HUES48 (cell line): ENCODE measurements around the gene MICAL2.

Source experiments
- H3K27ac ChIP-seq: one replicate; pipeline ENCODE4 v1.7.0; 2013; ENCODE audit warnings: low read depth, low read length, inconsistent platforms
- H3K27me3 ChIP-seq: 2 replicates; pipeline ENCODE4 v1.6.1; 2013; ENCODE audit warnings: mild to moderate bottlenecking, low read length; ENCODE audit not compliant: control insufficient read depth, insufficient read depth
- H3K36me3 ChIP-seq: 2 replicates; pipeline ENCODE4 v1.6.1; 2013; ENCODE audit warnings: low read length; ENCODE audit not compliant: control insufficient read depth, insufficient read depth
- H3K4me1 ChIP-seq: 2 replicates; pipeline ENCODE4 v1.6.1; 2013; ENCODE audit warnings: mild to moderate bottlenecking, low read length; ENCODE audit not compliant: control insufficient read depth, insufficient read depth
- H3K4me3 ChIP-seq: 2 replicates; pipeline ENCODE4 v1.5.1; 2013; ENCODE audit warnings: mild to moderate bottlenecking, low read depth, low read length
- H3K9ac ChIP-seq: 2 replicates; pipeline ENCODE4 v1.6.1; 2013; ENCODE audit warnings: mild to moderate bottlenecking, low read depth, low read length, moderate library complexity
- H3K9me3 ChIP-seq: 2 replicates; pipeline ENCODE4 v1.6.1; 2013; ENCODE audit warnings: low read length; ENCODE audit not compliant: control insufficient read depth, insufficient read depth

MICAL2 gene

DNA sequence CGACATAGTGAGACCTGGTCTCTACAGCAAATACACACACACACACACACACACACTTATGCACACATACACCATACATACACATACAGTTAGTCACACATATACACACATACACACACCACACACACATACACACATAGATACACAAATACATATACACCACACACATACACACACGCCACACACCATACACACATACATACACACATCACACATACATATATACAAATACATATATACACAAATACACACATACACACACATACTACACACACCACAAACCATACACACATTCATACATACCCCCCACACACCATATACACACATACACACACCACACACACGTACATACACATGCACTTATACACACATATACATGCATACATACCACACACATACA lies 57.7 kb downstream of the MICAL2 start:
- Histone ChIP-seq H3K9me3 (no peaks in the 10 kb centered on the region), H3K4me3 (no peak overlapping the region), H3K4me1 (peaks cover 2% of the 10 kb centered on the region; the same call in 1 of the 2 replicates), H3K36me3 (no peaks in the 10 kb centered on the region), H3K27ac (no peak overlapping the region), H3K27me3 (no peaks in the 10 kb centered on the region), H3K9ac (no peak overlapping the region)

DNA sequence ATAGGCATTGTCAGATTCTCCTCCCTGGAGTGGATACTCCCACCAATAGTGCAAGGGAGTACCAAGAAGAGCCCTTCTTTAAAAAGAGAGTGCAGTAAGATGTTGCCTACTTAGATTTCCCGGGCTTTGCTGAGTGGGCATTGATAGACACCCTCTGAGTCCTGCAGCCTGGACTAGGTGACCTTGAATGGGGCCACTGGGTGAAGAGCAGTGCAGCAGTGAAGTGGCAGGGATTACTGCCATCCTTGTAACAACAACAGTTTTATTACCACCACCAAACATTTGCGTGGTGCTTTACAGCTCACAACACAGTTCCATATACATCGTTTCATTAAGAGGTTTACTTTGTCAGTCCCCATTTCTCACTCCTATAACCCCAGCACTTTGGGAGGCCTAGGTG lies 59.4 kb downstream of the MICAL2 start:
- no peaks in the 10 kb centered on the region for H3K9me3 ChIP-seq
- H3K36me3 ChIP-seq, result no peaks in the 10 kb centered on the region
- no peak overlapping the region for H3K27ac ChIP-seq
- no peaks in the 10 kb centered on the region for H3K27me3 ChIP-seq
- no peak overlapping the region for H3K4me3 ChIP-seq
- H3K4me1 ChIP-seq, result no peaks in the 10 kb centered on the region
- no peak overlapping the region for H3K9ac ChIP-seq

GRCh38 chr11:12170501-12170900 lies 60.1 kb downstream of the MICAL2 start:
- no peaks in the 10 kb centered on the region; the same call in 1 of the 2 replicates for H3K4me1 ChIP-seq
- no peaks in the 10 kb centered on the region for H3K27me3 ChIP-seq
- H3K27ac ChIP-seq, result no peak overlapping the region
- H3K9ac ChIP-seq, result no peak overlapping the region
- H3K36me3 ChIP-seq, result no peaks in the 10 kb centered on the region
- H3K9me3 ChIP-seq, result no peaks in the 10 kb centered on the region
- H3K4me3 ChIP-seq, result no peak overlapping the region

DNA sequence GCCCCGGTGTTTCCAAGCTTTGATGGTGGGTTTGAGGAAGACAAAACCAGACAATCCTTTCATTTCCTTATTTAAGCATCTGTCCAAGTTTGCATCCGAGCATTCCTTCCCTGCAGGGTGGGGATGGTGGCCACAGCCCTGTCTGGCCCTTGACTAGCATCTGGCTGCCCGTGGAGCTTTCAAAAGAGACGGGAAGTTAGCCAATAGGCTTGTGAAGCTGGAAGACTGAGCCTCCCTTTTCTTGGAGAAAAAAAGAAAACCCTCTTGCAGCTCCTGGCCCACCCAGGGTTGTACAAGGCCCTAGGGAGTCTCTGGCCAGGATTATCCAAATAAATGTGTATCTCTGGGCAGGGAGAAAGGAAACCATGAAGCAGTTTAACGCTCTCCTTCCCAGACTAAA lies 60.6 kb downstream of the MICAL2 start:
- Histone ChIP-seq H3K36me3 (no peaks in the 10 kb centered on the region), H3K4me1 (no peaks in the 10 kb centered on the region; the same call in 1 of the 2 replicates), H3K4me3 (no peak overlapping the region), H3K27ac (no peak overlapping the region), H3K27me3 (no peaks in the 10 kb centered on the region), H3K9me3 (no peaks in the 10 kb centered on the region), H3K9ac (no peak overlapping the region)

- H3K4me3 ChIP-seq, result no peak overlapping the region
- no peaks in the 10 kb centered on the region for H3K36me3 ChIP-seq
- no peak overlapping the region for H3K27ac ChIP-seq
- H3K27me3 ChIP-seq, result no peaks in the 10 kb centered on the region
- H3K9ac ChIP-seq, result no peak overlapping the region
- H3K9me3 ChIP-seq, result no peaks in the 10 kb centered on the region
- H3K4me1 ChIP-seq, result no peaks in the 10 kb centered on the region; the same call in 1 of the 2 replicates
These were observed 61.5 kb downstream of the MICAL2 start for GRCh38 chr11:12171921-12172320.

DNA sequence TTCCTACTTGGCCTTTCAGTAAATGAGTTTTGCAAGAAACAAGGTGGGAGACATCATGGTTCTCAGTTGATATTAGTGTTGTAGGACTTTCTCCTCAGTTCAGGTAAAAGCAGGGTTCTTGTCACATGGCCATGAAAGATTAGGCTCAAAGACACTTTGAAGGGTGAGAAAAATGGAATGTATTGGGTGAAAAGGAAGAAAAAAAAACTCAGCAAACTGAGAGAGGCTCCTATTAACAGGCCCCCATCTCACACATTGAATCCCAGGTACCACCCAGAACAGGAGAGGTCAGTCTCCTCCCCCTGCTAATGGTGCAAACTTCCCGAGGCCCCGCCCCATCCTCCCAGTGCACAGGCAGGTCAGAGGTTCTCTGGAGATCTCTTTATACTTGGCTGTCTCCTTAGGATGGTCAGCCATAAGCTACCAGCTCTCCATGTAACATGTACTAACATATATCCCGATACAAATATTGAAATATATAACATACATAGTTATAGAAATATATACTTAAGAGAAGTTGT lies 62.2 kb downstream of the MICAL2 start:
- Histone ChIP-seq H3K27ac (no peak overlapping the region), H3K27me3 (no peaks in the 10 kb centered on the region), H3K9me3 (no peaks in the 10 kb centered on the region), H3K4me3 (no peak overlapping the region), H3K36me3 (no peaks in the 10 kb centered on the region), H3K4me1 (no peaks in the 10 kb centered on the region; the same call in 1 of the 2 replicates), H3K9ac (no peak overlapping the region)

- Histone ChIP-seq H3K9me3 (no peaks in the 10 kb centered on the region), H3K4me1 (no peaks in the 10 kb centered on the region; the same call in 1 of the 2 replicates), H3K9ac (no peak overlapping the region), H3K36me3 (no peaks in the 10 kb centered on the region), H3K27me3 (no peaks in the 10 kb centered on the region), H3K27ac (no peak overlapping the region), H3K4me3 (no peak overlapping the region)
These were observed 62.7 kb downstream of the MICAL2 start for GRCh38 chr11:12173111-12173510.

GRCh38 chr11:12174128-12174476 lies 63.7 kb downstream of the MICAL2 start:
- H3K27me3 ChIP-seq, result no peaks in the 10 kb centered on the region
- H3K9ac ChIP-seq, result no peak overlapping the region
- no peak overlapping the region for H3K4me3 ChIP-seq
- H3K4me1 ChIP-seq, result no peaks in the 10 kb centered on the region; the same call in 1 of the 2 replicates
- H3K36me3 ChIP-seq, result no peaks in the 10 kb centered on the region
- no peak overlapping the region for H3K27ac ChIP-seq
- no peaks in the 10 kb centered on the region for H3K9me3 ChIP-seq

DNA sequence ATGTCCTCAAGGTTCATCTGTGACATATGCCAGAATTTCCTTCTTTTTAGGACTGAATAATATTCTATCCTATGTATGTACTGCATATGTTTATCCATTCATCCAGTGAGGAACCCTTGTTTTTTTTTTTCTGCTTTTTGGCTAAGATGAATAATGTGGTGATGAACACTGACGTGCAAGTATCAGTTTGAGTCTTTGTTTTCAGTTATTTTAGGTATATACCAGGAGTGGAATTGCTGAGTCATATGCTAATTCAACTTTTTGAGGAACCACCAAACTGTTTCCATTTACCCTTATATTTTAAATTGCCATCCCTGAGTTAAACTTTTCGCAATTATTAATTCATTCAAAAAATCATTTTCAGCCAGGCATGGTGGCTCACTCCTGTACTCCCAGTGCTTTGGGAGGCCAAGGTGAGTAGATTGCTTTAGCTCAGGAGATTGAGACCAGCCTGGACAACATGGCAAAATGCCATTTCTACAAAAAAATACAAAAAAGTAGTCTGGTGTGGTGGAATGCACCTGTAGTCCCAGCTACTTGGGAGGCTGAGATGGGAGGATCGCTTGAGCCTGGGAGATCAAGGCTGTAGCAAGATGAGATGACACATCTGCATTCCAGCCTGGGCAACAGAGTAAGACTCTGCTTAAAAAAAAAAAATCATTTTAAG lies 64.2 kb downstream of the MICAL2 start:
- Histone ChIP-seq H3K9ac (no peak overlapping the region), H3K4me3 (no peak overlapping the region), H3K9me3 (no peaks in the 10 kb centered on the region), H3K36me3 (no peaks in the 10 kb centered on the region), H3K27ac (no peak overlapping the region), H3K4me1 (no peaks in the 10 kb centered on the region; the same call in 1 of the 2 replicates), H3K27me3 (no peaks in the 10 kb centered on the region)

DNA sequence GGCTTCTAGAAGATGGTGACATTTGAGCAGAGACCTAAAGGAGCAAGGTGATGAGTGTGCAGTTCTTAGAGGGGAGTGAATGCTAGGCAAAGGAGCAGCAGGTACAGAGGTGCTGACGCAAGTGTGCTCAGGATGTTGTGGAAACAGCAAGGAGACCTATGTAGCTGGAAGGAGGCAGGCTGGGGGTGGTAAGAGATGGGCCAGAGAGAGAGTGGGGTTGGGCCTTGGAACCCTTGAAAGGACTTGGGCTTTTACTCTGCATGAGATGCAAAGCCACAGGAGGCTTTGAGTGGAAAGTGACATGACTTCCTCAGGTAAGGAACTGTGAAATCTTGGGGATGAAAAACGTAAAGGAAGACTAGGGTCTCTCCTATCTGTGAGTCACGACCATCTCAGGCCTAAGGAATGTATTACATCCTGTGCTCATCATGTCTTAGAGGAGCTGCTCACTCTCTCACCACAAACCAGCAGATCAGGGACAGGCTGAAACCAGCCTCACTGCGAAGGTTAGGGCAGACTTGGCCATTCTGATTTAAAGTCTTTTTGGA lies 65.4 kb downstream of the MICAL2 start:
- H3K9ac ChIP-seq, result no peak overlapping the region; the same call in 1 of the 2 replicates
- peak overlapping the region; percentile 61 for H3K27ac ChIP-seq
- no peaks in the 10 kb centered on the region; the same call in 1 of the 2 replicates for H3K4me1 ChIP-seq
- H3K27me3 ChIP-seq, result no peaks in the 10 kb centered on the region
- no peak overlapping the region for H3K4me3 ChIP-seq
- no peaks in the 10 kb centered on the region for H3K36me3 ChIP-seq
- no peaks in the 10 kb centered on the region for H3K9me3 ChIP-seq

DNA sequence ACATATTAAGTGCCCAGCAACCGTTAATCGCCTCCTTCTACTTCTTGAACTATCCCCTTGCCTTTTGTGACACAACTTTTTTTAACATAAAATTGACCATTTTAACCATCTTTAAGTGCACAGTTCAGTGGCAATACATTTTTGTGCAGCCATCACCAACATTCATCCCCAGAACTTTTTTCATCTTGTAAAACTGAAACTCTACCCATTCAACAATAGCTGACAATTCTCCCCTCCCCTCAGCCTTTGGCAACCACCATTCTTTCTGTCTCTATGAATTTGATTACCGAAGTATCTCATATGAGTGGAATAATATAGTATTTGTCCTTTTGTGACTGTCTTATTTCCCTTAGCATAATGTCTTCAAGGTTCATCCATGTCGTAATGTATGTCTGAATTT lies 66.0 kb downstream of the MICAL2 start:
- peak overlapping the region; percentile 44 for H3K27ac ChIP-seq
- H3K36me3 ChIP-seq, result no peaks in the 10 kb centered on the region
- H3K9ac ChIP-seq, result no peak overlapping the region
- H3K4me1 ChIP-seq, result no peaks in the 10 kb centered on the region; the same call in 1 of the 2 replicates
- no peak overlapping the region for H3K4me3 ChIP-seq
- no peaks in the 10 kb centered on the region for H3K27me3 ChIP-seq
- H3K9me3 ChIP-seq, result no peaks in the 10 kb centered on the region
